ENCODE results near the gene LRP2.

- TF ChIP-seq CTCF (IDR thresholded peaks at IDR 0.05; ENCODE audit: insufficient read depth, low read depth, low read length) (no peak), EZH2 (IDR thresholded peaks at IDR 0.05; ENCODE audit: insufficient read depth, low read length) (no peak)
These were observed 218.3 kb downstream of the LRP2 start for GRCh38 chr2:169143998-169144397.

Measured in astrocyte (in vitro differentiated cells and primary cell).